OCI-LY7 (cell line): ENCODE data around the gene TNIK. TPM values are rescaled to one million over a fixed set of nuclear protein-coding genes. Genes with fewer than 3 reads are reported as not detected.

Experiments used
- BruUV-seq: library from RNA; stranded (reverse); fragments of 400-500 nt; replicated peaks from 2 replicates; lab custom pipeline; 2021; lab: Mats Ljungman, UMichigan
- CTCF ChIA-PET: fragments of 300-600 bp; sonication (Branson Sonifier 250); formaldehyde crosslinking; loops from one replicate; lab custom pipeline; 2022; ENCODE audit warnings: antibody characterized with exemption; ENCODE audit not compliant: unreplicated experiment; lab: Charles Lee
- POLR2A ChIA-PET: fragments of 300-600 bp; sonication (Branson Sonifier 250); formaldehyde crosslinking; loops from one replicate; lab custom pipeline; 2022; ENCODE audit warnings: antibody characterized with exemption; lab: Charles Lee
- DNase-seq: peaks from one replicate; pipeline ENCODE4 v3.0.0-alpha.2; 2015; ENCODE audit warnings: low spot score
- H2AFZ ChIP-seq: fragments of 200-600 bp; sonication (generic), shearing (Covaris generic); 2 replicates; pipeline ENCODE4 v1.6.1; 2014; ENCODE audit warnings: mild to moderate bottlenecking, antibody characterized with exemption, low read length, moderate library complexity
- H3K27ac ChIP-seq: fragments of 200-600 bp; sonication (generic); 2 replicates; pipeline ENCODE4 v1.5.1; 2014; ENCODE audit warnings: mixed run types, low read depth, mild to moderate bottlenecking, moderate library complexity, low read length, inconsistent platforms; ENCODE audit not compliant: poor library complexity, severe bottlenecking
- H3K36me3 ChIP-seq: fragments of 200-600 bp; sonication (generic); 2 replicates; pipeline ENCODE4 v1.6.1; 2014; ENCODE audit warnings: mild to moderate bottlenecking, antibody characterized with exemption, low read length, moderate library complexity, mixed read lengths; ENCODE audit not compliant: insufficient read depth
- H3K4me1 ChIP-seq: fragments of 200-600 bp; sonication (generic); 2 replicates; pipeline ENCODE4 v1.5.1; 2014; ENCODE audit warnings: mild to moderate bottlenecking, low read length; ENCODE audit not compliant: insufficient read depth, poor library complexity, severe bottlenecking
- H3K4me2 ChIP-seq: fragments of 200-600 bp; sonication (generic); 2 replicates; pipeline ENCODE4 v1.6.1; 2014; ENCODE audit warnings: mild to moderate bottlenecking, low read length
- H3K4me3 ChIP-seq: fragments of 200-600 bp; sonication (generic); 2 replicates; pipeline ENCODE4 v1.5.1; 2014; ENCODE audit warnings: mild to moderate bottlenecking, low read depth, low read length; ENCODE audit not compliant: poor library complexity, severe bottlenecking
- H3K79me2 ChIP-seq: fragments of 200-600 bp; sonication (generic); 2 replicates; pipeline ENCODE4 v1.6.1; 2016; ENCODE audit warnings: low read depth, mild to moderate bottlenecking, low read length, moderate library complexity, mixed read lengths; ENCODE audit not compliant: insufficient read depth
- H3K9me2 ChIP-seq: fragments of 200-600 bp; sonication (generic); 2 replicates; pipeline ENCODE4 v1.6.1; 2016; ENCODE audit warnings: mild to moderate bottlenecking, low read length, mixed read lengths; ENCODE audit not compliant: insufficient read depth
- H3K9me3 ChIP-seq: fragments of 200-600 bp; sonication (generic); 2 replicates; pipeline ENCODE4 v1.6.1; 2014; ENCODE audit warnings: mild to moderate bottlenecking, mixed run types, low read length, mixed read lengths
- H4K20me1 ChIP-seq: fragments of 200-600 bp; sonication (generic); 2 replicates; pipeline ENCODE4 v1.6.1; 2014; ENCODE audit warnings: mild to moderate bottlenecking, antibody characterized with exemption, low read length, moderate library complexity, mixed read lengths; ENCODE audit not compliant: insufficient read depth
- EZH2phosphoT487 ChIP-seq: fragments of 200-600 bp; sonication (generic); IDR thresholded peaks from 2 replicates; pipeline ENCODE4 v1.6.1; 2018; ENCODE audit warnings: low read depth, borderline replicate concordance, mild to moderate bottlenecking, mixed run types, antibody characterized with exemption, low read length, moderate library complexity, mixed read lengths
- intact Hi-C: fragments of 100-400 bp; cut with micrococcal nuclease; formaldehyde crosslinking; loops from one replicate; pipeline ENCODE4 v1.10.0; 2022; ENCODE audit not compliant: unreplicated experiment
- total RNA-seq, 2 experiments: library from RNA; depleted of rRNA in 1 of 2; stranded (reverse); fragments of >200 nt in 1 of 2; shearing (Covaris generic) in 1 of 2; gene quantifications; 2 replicates each; pipeline ENCODE4 v1.2.3, GENCODE V29; 2014 to 2022
- TF ChIP-seq, protein P1 (sequence below): fragments of 200-600 bp; sonication (generic); conservative IDR thresholded peaks from 2 replicates; pipeline ENCODE4 v1.5.1; 2014; ENCODE audit warnings: mild to moderate bottlenecking, antibody characterized with exemption, low read length, moderate library complexity, mixed read lengths

TNIK gene
- total RNA-seq, 2 experiments from 2014 or later: not detected

DNA sequence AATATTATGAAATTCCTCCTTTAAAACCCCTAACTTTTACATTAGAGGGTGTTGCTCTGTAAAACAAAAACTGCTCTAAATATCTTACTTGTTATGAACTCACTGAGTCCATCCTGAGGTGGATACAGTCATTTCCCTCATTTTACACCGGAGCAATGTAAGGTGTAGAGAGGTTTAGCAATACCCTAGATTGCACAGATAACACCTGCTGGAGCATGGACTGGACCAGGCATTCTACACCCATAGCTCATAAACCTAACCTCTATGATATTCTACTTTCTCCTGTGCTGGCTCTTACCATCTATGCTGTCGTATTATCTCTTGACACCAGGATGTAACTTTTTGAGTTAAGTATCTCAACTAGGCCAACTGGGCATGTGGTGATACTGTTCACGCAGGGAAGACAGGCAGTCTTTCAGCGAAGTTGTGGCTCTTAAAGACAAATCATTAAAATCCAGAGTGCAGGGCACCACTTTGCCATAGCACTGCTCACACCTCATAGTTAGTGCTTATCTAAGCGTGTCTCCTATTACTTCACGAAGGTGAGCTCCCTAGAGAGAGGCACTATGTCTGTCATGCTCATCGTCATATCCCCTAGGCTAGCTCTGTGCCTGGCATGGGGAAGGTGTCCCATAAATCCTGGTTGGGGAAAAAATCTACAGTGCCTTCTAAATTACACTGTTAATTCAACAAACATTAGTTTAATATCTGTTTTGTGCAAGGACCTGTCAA, 333.6 kb downstream of the TNIK start:
- Histone ChIP-seq H4K20me1 (no peaks in the 10 kb centered on the region), H3K4me2 (no peak overlapping the region), H3K27ac (no peak overlapping the region), H3K9me3 (no peaks in the 10 kb centered on the region), H3K4me3 (no peak overlapping the region), H2AFZ (no peak overlapping the region), H3K9me2 (no peaks in the 10 kb centered on the region), H3K79me2 (no peaks in the 10 kb centered on the region), H3K36me3 (no peaks in the 10 kb centered on the region), H3K4me1 (no peaks in the 10 kb centered on the region)
- no peak for TF ChIP-seq EZH2phosphoT487
- TF ChIP-seq, protein P1, sequence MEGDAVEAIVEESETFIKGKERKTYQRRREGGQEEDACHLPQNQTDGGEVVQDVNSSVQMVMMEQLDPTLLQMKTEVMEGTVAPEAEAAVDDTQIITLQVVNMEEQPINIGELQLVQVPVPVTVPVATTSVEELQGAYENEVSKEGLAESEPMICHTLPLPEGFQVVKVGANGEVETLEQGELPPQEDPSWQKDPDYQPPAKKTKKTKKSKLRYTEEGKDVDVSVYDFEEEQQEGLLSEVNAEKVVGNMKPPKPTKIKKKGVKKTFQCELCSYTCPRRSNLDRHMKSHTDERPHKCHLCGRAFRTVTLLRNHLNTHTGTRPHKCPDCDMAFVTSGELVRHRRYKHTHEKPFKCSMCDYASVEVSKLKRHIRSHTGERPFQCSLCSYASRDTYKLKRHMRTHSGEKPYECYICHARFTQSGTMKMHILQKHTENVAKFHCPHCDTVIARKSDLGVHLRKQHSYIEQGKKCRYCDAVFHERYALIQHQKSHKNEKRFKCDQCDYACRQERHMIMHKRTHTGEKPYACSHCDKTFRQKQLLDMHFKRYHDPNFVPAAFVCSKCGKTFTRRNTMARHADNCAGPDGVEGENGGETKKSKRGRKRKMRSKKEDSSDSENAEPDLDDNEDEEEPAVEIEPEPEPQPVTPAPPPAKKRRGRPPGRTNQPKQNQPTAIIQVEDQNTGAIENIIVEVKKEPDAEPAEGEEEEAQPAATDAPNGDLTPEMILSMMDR: no peak
- POLR2A ChIA-PET: interaction anchor here (0.7 to 0.9 kb wide), 2 partner anchors 14 to 1851 kb away, joined by 3 read pairs; no protein-coding TSS in a partner anchor
- intact Hi-C loops: no loop called here
- no peak for DNase-seq
- CTCF ChIA-PET: no interaction called here
- BruUV-seq: no TSS peak

DNA sequence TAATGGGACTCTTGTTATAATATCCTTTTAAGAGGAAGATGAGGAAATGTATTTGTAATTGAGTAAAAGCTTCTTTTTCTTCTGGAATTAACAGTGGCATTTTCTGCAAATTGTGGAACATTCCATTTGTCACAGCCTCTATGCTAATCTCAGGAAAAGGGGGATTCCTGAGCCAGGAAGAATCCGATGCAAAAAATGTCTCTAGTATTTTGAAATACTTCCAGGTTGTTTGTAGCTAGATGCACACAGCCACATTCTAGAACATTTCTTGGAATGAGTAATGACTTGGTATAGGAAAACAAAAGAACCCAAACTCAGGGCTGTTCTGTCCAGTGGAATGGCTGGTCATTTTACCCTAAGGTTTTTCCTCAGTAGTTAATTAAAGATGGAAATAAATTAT, 335.2 kb downstream of the TNIK start:
- no peak for DNase-seq
- TF ChIP-seq, protein P1: no peak
- H3K4me1 ChIP-seq: no peaks in the 10 kb centered on the region
- no peak overlapping the region for H3K27ac ChIP-seq
- H3K36me3 ChIP-seq: no peaks in the 10 kb centered on the region
- no peaks in the 10 kb centered on the region for H3K79me2 ChIP-seq
- no peaks in the 10 kb centered on the region for H3K9me3 ChIP-seq
- BruUV-seq: no TSS peak
- H3K9me2 ChIP-seq: no peaks in the 10 kb centered on the region
- intact Hi-C loops: no loop called here
- H3K4me2 ChIP-seq: no peak overlapping the region
- H4K20me1 ChIP-seq: no peaks in the 10 kb centered on the region
- no peak overlapping the region for H3K4me3 ChIP-seq
- no peak overlapping the region for H2AFZ ChIP-seq
- POLR2A ChIA-PET: interaction anchor here (0.5 to 0.8 kb wide), 2 partner anchors 8 to 112 kb away, joined by 3 read pairs; no protein-coding TSS in a partner anchor
- CTCF ChIA-PET: no interaction called here

DNA sequence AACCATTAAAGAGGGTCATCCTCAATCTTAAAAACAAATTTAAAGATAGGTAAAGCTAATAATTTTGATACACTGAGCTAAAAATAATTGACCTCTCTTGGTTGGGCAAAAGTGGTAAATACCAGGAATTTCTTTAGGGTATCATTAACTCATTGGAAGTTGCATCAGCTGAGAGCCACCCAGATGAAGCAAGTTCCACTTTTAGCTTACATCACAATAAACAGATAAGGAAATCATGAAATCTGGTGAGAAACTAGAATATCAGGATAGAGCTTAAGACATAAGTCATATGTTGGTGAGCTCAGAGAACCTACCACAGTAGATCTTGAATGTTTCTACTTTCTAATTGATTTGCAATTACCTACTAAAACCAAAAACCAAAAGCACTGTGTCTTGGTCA, 336.3 kb downstream of the TNIK start:
- CTCF ChIA-PET: no interaction called here
- no peak overlapping the region for H3K4me3 ChIP-seq
- DNase-seq: no peak
- no peaks in the 10 kb centered on the region for H3K79me2 ChIP-seq
- H4K20me1 ChIP-seq: no peaks in the 10 kb centered on the region
- no peaks in the 10 kb centered on the region for H3K4me1 ChIP-seq
- intact Hi-C loops: no loop called here
- H3K36me3 ChIP-seq: no peaks in the 10 kb centered on the region
- H2AFZ ChIP-seq: no peak overlapping the region
- H3K4me2 ChIP-seq: no peak overlapping the region
- no peaks in the 10 kb centered on the region for H3K9me2 ChIP-seq
- H3K27ac ChIP-seq: no peak overlapping the region
- POLR2A ChIA-PET: interaction anchor here (0.5 to 0.7 kb wide), 2 partner anchors 15 to 28 kb away, joined by 3 read pairs; no protein-coding TSS in a partner anchor
- no TSS peak for BruUV-seq
- H3K9me3 ChIP-seq: no peaks in the 10 kb centered on the region
- TF ChIP-seq EZH2phosphoT487: no peak
- TF ChIP-seq, protein P1: no peak
